ENCODE results near the gene TRPC3. TPM values are rescaled to one million over a fixed set of nuclear protein-coding genes. Genes with fewer than 3 reads are reported as not detected.
"Not testable (repeated sequence)": the region's sequence is repeated elsewhere in the genome, so short reads cannot be mapped to it uniquely, and the experiment has no call there.

TRPC3 gene
- total RNA-seq, 6 experiments from 2014 or later, result not detected

GRCh38 chr4:121927948-121928347 lies 23.9 kb downstream of the TRPC3 start:
- Mint-ChIP-seq H3K9me3 (no peaks in the 10 kb centered on the region), H3K27ac (no peak overlapping the region), H3K36me3 (ENCODE audit: low read depth) (no peaks in the 10 kb centered on the region), H3K4me1 (ENCODE audit: low read depth) (no peaks in the 10 kb centered on the region), H3K4me3 (no peak overlapping the region), H3K27me3 (ENCODE audit: insufficient read depth) (peaks cover 3% of the 10 kb centered on the region)
- no peak for TF ChIP-seq CTCF (IDR thresholded peaks at IDR 0.05)
- DNase-seq, result no peak

- DNase-seq; H3K36me3 Mint-ChIP-seq (ENCODE audit: low read depth); H3K27ac Mint-ChIP-seq; H3K27me3 Mint-ChIP-seq (ENCODE audit: insufficient read depth); H3K4me1 Mint-ChIP-seq (ENCODE audit: low read depth); H3K4me3 Mint-ChIP-seq; H3K9me3 Mint-ChIP-seq: not testable (repeated sequence)
These were observed 25.4 kb downstream of the TRPC3 start for GRCh38 chr4:121926490-121926889.

GRCh38 chr4:121923306-121923705 lies 28.6 kb downstream of the TRPC3 start:
- Mint-ChIP-seq H3K4me3 (no peak overlapping the region), H3K27ac (no peak overlapping the region), H3K4me1 (ENCODE audit: low read depth) (no peaks in the 10 kb centered on the region), H3K36me3 (ENCODE audit: low read depth) (no peaks in the 10 kb centered on the region), H3K27me3 (ENCODE audit: insufficient read depth) (no peaks in the 10 kb centered on the region), H3K9me3 (no peaks in the 10 kb centered on the region)
- no peak for DNase-seq
- TF ChIP-seq CTCF (IDR thresholded peaks at IDR 0.05), result no peak

GRCh38 chr4:121913667-121914066 lies 38.2 kb downstream of the TRPC3 start:
- TF ChIP-seq CTCF (IDR thresholded peaks at IDR 0.05), result no peak
- no peaks in the 10 kb centered on the region for H3K4me1 Mint-ChIP-seq (ENCODE audit: low read depth)
- DNase-seq, result no peak
- H3K27me3 Mint-ChIP-seq (ENCODE audit: insufficient read depth), result peaks cover 4% of the 10 kb centered on the region; the same call in 1 of the 2 replicates
- H3K9me3 Mint-ChIP-seq, result no peaks in the 10 kb centered on the region
- no peaks in the 10 kb centered on the region for H3K36me3 Mint-ChIP-seq (ENCODE audit: low read depth)
- H3K4me3 Mint-ChIP-seq, result no peak overlapping the region
- no peak overlapping the region for H3K27ac Mint-ChIP-seq

GRCh38 chr4:121908346-121908745 lies 43.5 kb downstream of the TRPC3 start:
- TF ChIP-seq CTCF (IDR thresholded peaks at IDR 0.05), result no peak
- DNase-seq, result no peak
- peaks cover 7% of the 10 kb centered on the region for H3K27me3 Mint-ChIP-seq (ENCODE audit: insufficient read depth)
- no peaks in the 10 kb centered on the region for H3K36me3 Mint-ChIP-seq (ENCODE audit: low read depth)
- H3K9me3 Mint-ChIP-seq, result no peaks in the 10 kb centered on the region
- H3K4me3 Mint-ChIP-seq, result no peak overlapping the region
- no peak overlapping the region for H3K27ac Mint-ChIP-seq
- H3K4me1 Mint-ChIP-seq (ENCODE audit: low read depth), result no peaks in the 10 kb centered on the region

GRCh38 chr4:121900132-121900983 lies 51.5 kb downstream of the TRPC3 start:
- H3K27me3 Mint-ChIP-seq (ENCODE audit: insufficient read depth), result no peaks in the 10 kb centered on the region; the same call in 1 of the 2 replicates
- TF ChIP-seq CTCF (IDR thresholded peaks at IDR 0.05), result peak; percentile 88
- no peaks in the 10 kb centered on the region for H3K4me1 Mint-ChIP-seq (ENCODE audit: low read depth)
- no peaks in the 10 kb centered on the region for H3K9me3 Mint-ChIP-seq
- no peak overlapping the region for H3K4me3 Mint-ChIP-seq
- H3K36me3 Mint-ChIP-seq (ENCODE audit: low read depth), result no peaks in the 10 kb centered on the region
- no peak overlapping the region for H3K27ac Mint-ChIP-seq
- peak; percentile 57 for DNase-seq
